Activated T-helper 9 cell treated with anti-CD3 and anti-CD28 coated beads, Interleukin-2, amount 50 U/mL, for 16 hours (primary cell): ENCODE results near the gene CLDN2.
"Not testable (repeated sequence)": the region's sequence is repeated elsewhere in the genome, so short reads cannot be mapped to it uniquely, and the experiment has no call there.

ENCODE experiments used
- DNase-seq: peaks from one replicate; pipeline ENCODE4 v3.0.0-alpha.2; 2020; ENCODE audit warnings: low read depth

CLDN2 gene, protein sequence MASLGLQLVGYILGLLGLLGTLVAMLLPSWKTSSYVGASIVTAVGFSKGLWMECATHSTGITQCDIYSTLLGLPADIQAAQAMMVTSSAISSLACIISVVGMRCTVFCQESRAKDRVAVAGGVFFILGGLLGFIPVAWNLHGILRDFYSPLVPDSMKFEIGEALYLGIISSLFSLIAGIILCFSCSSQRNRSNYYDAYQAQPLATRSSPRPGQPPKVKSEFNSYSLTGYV

DNA sequence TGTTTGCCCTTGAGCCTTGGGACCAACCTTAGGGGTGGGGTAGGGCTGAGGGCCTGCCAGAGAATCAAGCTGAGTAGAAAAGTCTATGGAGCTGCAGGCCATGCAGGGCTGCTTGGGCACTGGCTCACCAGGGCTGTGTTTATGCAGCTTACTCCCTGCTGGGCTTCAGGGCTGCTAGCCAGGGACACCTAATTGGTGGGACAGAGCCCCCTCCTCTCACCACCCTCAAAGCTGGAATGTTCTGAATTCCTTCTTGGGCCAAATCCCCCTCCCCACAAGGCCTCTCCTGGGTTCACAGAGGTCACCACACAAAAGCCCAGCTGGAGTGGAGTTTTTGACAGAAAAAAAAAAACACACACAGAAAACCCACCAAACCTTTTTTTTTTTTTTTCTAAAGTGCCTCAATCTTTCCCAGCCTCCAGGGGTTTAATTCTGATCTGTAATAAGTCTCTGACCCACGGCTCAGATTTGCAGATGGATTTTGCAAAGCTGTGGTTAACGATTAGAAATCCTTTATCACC lies at the start of gene CLDN2:
TSS of gene CLDN2 (plus strand) at position 471 of the 521 bp plus-strand sequence. CDS start 7,827 bp downstream, outside the sequence.
- DNase-seq, result no peak

DNA sequence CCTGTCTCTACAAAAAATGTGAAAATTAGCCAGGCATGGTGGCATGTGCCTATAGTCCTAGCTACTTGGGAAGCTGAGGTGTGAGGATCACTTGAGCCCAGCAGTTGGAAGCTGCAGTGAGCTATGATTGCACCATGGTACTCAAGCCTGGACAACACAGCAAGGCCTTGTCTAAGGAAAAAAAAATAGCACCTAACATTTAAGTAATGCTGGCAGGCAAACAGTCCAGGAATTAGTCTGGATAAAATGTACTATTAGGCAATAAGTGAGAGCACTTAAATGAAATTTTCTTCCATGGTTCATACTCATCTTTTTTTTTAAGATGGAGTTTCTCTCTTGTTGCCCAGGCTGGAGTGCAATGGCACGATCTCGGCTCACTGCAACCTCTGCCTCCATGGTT lies 47.4 kb upstream of the CLDN2 start:
- DNase-seq, result not testable (repeated sequence)

DNA sequence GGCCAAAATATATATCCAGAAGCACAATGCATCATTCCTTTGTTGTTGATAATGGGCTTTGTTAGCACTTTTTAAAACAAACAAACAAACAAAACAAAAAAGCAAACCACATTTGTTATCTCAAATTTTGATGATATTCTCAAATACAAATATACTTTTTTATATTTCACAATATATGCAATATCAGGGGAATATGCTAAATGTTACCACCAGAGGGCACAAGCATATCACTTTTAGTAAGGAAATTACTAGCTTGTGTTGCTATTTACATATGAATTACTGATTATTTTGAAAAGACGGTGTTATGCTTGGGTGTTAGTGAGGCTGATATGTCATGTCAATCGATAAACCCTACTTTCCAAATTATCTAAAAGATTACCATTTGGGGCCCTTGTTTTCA lies 46.1 kb upstream of the CLDN2 start:
- DNase-seq, result no peak

DNA sequence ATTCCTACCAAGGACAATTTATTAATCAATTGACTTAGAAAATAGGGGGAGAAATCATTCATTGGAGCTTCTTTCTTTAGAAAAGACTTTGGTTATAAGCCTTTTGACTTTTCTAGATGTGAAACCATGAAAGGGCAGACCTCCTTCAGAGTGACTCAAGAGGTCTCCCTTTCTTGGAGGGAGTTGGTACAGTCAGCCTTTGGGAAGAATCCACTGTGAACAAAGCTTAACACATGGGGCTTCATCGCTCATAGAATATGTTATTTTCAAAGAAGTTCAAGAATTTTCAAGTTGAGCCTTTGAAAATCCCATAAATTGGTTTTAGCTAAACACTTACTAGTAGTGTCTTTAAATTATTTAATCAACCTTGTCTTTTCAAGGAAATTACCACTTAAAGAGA lies 45.1 kb upstream of the CLDN2 start:
- no peak for DNase-seq

DNA sequence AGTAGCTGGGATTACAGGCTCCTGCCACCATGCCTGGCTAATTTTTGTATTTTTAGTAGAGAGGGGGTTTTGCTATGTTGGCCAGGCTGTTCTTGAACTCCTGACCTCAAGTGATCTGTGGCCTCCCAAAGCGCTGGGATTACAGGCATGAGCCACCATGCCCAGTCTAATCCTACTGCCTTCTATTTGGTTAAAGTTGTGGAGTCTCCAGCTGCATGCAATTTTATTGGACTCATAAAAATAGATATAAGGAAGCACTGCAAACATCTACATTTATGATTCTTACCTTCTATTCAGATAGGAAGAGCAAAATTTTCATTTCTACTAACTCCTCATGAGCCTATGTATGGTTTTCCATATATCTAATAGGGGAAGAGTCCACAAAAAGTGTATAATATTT lies 30.7 kb upstream of the CLDN2 start:
- DNase-seq, result no peak

DNA sequence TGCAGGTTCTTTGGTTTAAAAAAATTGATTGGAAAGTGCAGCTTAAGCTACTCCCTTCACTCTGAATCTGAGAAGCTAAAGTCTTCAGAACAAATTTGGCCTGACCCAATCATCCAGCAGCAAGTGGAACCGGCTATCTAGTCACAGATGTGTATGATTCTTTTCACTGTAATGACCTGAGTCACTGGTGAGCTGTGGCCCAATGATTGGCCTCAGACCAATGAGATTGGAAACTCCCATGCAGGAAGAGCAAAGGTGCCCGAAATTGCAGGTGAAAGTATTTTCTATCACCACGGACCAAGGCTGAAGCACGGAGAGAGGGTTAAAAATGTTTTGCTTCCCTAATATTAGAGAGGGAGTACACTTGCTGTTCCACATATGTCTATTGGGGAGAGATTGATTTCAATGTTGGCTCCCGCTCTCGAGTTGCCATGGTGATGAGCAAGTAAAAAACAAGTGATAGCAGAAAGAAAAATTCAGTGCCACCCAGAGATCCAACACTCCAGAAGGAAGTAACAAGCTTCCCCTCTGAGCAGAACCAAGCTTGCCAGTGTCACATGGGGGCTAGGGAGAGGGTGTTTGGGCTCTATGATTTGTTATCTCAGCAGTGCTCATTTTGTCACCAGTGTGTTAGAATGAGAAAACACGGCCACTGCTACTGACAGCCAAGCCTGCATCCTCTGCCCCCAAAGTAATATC lies 28.3 kb upstream of the CLDN2 start:
- no peak for DNase-seq

- peak; percentile 13 for DNase-seq
Measured at GRCh38 chrX:106894392-106894909, 25.8 kb upstream of the CLDN2 start.

- DNase-seq, result no peak
Measured at GRCh38 chrX:106894978-106895452, 25.2 kb upstream of the CLDN2 start.

DNA sequence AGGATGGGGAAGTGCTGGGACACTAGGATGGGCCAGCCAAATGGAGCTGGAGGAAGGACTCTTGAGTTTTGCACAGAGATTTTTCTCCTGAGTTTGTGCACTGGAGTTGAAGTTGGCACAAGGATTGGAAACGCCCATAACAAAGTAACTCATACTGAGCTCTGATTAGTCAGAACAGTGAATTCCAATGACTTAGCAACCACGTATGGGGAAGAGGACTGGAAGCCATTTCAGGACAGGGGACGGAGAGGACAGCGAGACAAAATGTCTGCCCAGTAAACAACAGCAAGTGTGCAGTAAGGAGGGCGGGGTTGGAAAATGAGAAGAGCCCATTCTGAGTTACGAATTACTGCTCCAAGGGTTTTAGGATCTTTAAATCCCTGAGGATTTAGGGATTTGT lies 22.9 kb upstream of the CLDN2 start:
- no peak for DNase-seq

GRCh38 chrX:106898462-106898861 lies 21.7 kb upstream of the CLDN2 start:
- DNase-seq, result no peak

DNA sequence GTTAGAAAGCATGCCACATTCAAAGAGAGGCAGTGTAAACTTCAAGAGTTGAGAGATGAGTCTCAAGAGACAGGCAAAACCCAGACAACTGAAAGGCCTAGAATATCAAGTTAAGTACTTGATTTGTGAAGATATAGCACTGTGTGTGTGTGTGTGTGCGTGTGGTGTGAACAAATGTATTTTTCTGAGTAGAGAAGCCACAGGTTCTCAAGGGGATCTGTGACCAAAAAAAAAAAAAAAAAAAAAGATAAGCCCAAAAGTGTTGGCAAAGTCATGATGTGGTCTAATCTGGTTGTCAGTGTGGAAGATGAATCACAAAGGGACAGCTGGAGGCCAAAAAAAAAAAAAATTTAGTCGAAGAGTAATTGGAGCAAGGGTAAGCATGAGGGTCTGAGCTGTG lies 20.9 kb upstream of the CLDN2 start:
- DNase-seq, result no peak

DNA sequence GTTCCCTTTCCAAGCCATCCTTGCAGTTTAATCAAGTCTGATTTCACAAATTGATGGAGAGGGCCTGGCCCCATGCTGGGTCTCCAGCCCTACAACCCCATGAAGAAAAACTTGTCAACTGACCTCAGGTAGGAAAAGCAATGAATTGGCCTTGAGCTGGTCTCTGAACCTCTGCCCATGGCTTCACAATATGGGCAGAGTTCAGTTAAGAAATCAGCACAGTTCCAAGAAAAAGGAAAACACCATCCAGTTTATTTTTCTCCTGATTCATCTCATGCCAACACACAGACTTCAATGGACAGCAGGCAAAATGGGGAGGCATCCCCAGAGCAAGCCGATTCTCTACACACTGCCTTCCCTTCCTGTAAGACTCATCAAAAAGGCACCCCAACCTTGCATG lies 20.4 kb upstream of the CLDN2 start:
- no peak for DNase-seq

- no peak for DNase-seq
Measured at GRCh38 chrX:106901341-106901740, 18.9 kb upstream of the CLDN2 start.

- DNase-seq, result no peak
Measured at GRCh38 chrX:106901781-106902219, 18.4 kb upstream of the CLDN2 start.

DNA sequence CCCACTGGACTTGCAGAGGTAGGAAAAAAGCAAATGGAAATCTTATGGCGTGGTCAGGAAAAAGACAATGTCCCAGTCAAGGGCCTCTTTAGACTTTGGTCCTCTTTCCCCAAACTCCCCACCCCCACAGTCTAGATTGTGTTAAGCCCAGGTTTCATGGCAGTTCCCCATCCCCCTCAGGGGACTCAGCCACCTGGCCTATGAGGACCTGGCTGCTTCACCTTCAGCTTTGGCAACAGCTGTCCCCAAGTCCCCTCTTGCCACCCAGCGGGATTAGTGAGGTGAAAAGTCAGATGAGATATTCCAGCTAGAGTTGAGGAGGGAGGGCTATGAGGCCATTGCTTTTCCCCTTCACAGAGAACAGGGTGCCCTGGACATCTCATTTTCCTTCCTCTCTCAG lies 17.5 kb upstream of the CLDN2 start:
- no peak for DNase-seq

GRCh38 chrX:106903291-106903824 lies 16.8 kb upstream of the CLDN2 start, which contains the start of gene RIPPLY1:
Gene RIPPLY1, minus strand, starts transcription at chrX:106903341. Its CDS starts 54 bp downstream, at chrX:106903287.
- no peak for DNase-seq

GRCh38 chrX:106903856-106904528 lies 16.2 kb upstream of the CLDN2 start:
- DNase-seq, result no peak

DNA sequence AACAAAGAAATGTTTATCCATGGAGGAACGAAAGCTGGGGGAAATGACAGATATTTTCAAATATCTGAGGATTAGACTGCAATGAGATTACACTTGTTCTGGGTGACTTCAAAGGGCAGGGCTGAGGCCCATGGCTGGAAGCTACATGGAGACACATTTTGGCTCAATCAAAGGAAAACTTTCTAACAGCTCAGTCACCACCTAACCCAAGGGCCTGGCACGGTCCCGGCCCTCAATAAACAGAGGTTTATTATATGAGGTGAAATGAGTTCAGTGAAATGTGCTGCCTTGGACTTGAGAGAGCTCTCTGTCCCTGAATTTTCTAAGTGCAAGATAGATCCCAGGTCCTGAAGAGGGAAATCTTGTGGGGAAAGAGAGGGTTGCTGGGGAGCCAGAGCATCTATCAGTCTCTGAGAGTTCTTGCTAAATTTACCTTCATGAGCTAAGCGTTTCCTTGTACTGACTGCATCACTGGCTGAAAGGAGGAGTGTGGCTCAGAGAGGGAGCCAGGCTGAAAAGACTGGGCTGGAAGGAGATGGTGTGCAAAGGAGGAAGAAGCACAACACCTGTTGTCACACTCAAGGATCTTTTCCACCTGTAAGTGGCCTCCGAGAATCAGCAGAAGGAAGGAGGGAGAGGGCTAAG lies 15.0 kb upstream of the CLDN2 start:
- no peak for DNase-seq

DNA sequence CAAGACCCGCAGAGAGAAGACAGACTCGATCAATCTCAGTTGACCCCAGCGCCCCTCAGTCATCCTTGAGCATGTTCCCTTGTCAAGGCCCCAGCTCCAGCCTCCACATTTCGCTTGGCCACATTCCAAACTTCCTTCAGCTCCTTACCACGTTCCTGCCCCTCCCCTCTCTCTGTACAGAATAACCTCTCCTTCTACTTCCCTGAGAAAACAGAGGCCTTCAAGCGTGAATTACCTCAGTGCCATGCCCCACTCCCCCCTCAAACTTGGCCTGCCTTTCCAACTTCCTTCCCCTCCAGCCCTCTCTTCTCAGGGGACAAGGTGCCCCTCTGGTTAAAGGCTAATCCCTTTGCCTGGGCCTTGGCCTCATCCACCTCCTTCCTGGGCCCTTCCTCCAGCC lies 13.8 kb upstream of the CLDN2 start:
- DNase-seq, result no peak

GRCh38 chrX:106912864-106913263 lies 7.3 kb upstream of the CLDN2 start:
- DNase-seq, result no peak

GRCh38 chrX:106917830-106918500 lies 2.2 kb upstream of the CLDN2 start:
- no peak for DNase-seq
